RWPE2 (cell line): ENCODE results near the gene USH2A.

Experiments
- ATAC-seq: fragments of 200-7000 bp; cut with Tn5 transposase; 3 replicates; pipeline ENCODE4 v1.9.1; 2021; ENCODE audit warnings: low read depth
- DNase-seq: peaks from one replicate; pipeline ENCODE4 v3.0.0-alpha.2; 2020; ENCODE audit warnings: low spot score
- H3K27ac ChIP-seq: fragments of 450-650 bp; 2 replicates; pipeline ENCODE4 v1.5.1; 2017; ENCODE audit warnings: mild to moderate bottlenecking; ENCODE audit not compliant: poor library complexity, severe bottlenecking
- H3K27me3 ChIP-seq: fragments of 250-450 bp; sonication (Bioruptor Pico); 2 replicates; pipeline ENCODE4 v1.5.1; 2021; ENCODE audit warnings: mild to moderate bottlenecking, moderate library complexity; ENCODE audit not compliant: insufficient read depth, poor library complexity, severe bottlenecking
- H3K36me3 ChIP-seq: fragments of 250-450 bp; sonication (Bioruptor Pico); 2 replicates; pipeline ENCODE4 v1.5.1; 2020; ENCODE audit warnings: low read depth, mild to moderate bottlenecking, moderate library complexity
- H3K4me1 ChIP-seq: fragments of 250-450 bp; sonication (Bioruptor Pico); 2 replicates; pipeline ENCODE4 v1.5.1; 2021; ENCODE audit warnings: mild to moderate bottlenecking, moderate library complexity; ENCODE audit not compliant: insufficient read depth, poor library complexity, severe bottlenecking
- H3K4me3 ChIP-seq: fragments of 250-450 bp; sonication (Bioruptor Pico); 2 replicates; pipeline ENCODE4 v1.5.1; 2021; ENCODE audit warnings: mild to moderate bottlenecking, moderate library complexity; ENCODE audit not compliant: severe bottlenecking
- H3K9me3 ChIP-seq: fragments of 250-450 bp; sonication (Bioruptor Pico); 2 replicates; pipeline ENCODE4 v1.5.1; 2021; ENCODE audit warnings: mild to moderate bottlenecking, moderate library complexity; ENCODE audit not compliant: severe bottlenecking
- TF ChIP-seq, protein P1 (sequence below): fragments of 450-650 bp; IDR thresholded peaks from one replicate; pipeline ENCODE4 v1.5.1; 2017; ENCODE audit warnings: mild to moderate bottlenecking, moderate library complexity; ENCODE audit not compliant: poor library complexity, severe bottlenecking

The USH2A gene

DNA sequence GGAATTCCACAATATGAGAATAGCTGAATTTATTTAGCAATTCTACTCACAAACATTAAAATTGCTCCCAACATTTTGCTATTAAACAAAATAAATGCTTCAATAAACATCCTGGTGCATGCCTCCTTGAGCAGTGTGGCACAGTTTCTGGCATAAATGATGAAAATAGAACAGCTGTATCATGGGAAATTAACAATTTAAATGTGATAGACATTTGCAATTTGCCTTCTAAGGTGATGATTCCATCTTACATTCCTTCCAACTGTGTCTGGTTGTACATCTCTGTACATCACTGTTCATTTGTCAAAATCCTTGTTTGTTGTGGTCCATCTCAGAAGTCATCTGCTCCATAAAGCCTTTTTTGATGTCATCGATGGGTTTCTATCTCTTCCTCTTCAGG, 657.4 kb downstream of the USH2A start:
- DNase-seq (no peak), ATAC-seq (no peak)
- no peaks in the 10 kb centered on the region for H3K27me3 ChIP-seq
- H3K4me1 ChIP-seq, result no peaks in the 10 kb centered on the region
- no peak overlapping the region for H3K4me3 ChIP-seq
- H3K27ac ChIP-seq, result no peak overlapping the region
- no peaks in the 10 kb centered on the region for H3K9me3 ChIP-seq
- TF ChIP-seq, protein P1, sequence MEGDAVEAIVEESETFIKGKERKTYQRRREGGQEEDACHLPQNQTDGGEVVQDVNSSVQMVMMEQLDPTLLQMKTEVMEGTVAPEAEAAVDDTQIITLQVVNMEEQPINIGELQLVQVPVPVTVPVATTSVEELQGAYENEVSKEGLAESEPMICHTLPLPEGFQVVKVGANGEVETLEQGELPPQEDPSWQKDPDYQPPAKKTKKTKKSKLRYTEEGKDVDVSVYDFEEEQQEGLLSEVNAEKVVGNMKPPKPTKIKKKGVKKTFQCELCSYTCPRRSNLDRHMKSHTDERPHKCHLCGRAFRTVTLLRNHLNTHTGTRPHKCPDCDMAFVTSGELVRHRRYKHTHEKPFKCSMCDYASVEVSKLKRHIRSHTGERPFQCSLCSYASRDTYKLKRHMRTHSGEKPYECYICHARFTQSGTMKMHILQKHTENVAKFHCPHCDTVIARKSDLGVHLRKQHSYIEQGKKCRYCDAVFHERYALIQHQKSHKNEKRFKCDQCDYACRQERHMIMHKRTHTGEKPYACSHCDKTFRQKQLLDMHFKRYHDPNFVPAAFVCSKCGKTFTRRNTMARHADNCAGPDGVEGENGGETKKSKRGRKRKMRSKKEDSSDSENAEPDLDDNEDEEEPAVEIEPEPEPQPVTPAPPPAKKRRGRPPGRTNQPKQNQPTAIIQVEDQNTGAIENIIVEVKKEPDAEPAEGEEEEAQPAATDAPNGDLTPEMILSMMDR, result no peak
- H3K36me3 ChIP-seq, result no peaks in the 10 kb centered on the region

DNA sequence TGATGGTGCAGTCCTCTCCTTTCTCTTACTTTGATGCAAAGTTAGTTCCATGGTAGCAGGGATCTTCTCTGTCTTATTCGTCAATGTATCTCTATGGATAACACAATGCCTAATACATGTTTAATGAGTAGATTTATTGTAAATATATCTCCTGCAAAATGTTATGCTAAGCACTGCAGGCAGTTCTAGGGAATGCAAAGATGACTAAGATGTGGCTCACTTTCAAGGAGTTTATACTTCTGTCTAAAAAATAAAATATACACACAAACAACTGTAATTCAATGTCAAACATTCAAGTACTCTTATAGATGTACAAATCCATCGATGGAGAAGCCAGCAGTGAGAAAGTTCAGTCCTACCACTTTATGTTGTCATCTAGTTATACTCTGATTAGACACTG, 661.8 kb downstream of the USH2A start:
- ATAC-seq, result no peak
- Histone ChIP-seq H3K36me3 (no peaks in the 10 kb centered on the region), H3K27ac (no peak overlapping the region), H3K4me3 (no peak overlapping the region), H3K27me3 (no peaks in the 10 kb centered on the region), H3K9me3 (no peaks in the 10 kb centered on the region), H3K4me1 (no peaks in the 10 kb centered on the region)
- TF ChIP-seq, protein P1, result no peak
- DNase-seq, result no peak

DNA sequence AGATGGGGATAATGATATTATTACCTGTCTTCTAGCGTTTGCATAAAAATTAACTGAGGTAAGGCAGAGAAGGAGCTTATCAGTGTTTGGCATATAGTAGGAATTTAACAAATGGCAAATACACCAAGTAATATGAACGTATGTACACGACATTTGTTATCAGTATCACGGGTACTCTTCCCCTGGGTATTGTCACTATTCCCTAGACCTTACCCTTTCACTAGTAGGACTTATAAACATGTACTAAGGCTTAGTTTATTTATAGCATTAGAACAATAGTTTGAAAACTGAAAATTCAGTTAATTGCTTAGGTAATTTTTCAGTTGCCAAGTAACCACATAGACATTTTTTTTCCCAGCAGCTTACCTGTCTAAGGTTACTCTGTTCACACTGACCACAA, 669.1 kb downstream of the USH2A start:
- TF ChIP-seq, protein P1, result no peak
- H3K27me3 ChIP-seq, result no peaks in the 10 kb centered on the region

DNA sequence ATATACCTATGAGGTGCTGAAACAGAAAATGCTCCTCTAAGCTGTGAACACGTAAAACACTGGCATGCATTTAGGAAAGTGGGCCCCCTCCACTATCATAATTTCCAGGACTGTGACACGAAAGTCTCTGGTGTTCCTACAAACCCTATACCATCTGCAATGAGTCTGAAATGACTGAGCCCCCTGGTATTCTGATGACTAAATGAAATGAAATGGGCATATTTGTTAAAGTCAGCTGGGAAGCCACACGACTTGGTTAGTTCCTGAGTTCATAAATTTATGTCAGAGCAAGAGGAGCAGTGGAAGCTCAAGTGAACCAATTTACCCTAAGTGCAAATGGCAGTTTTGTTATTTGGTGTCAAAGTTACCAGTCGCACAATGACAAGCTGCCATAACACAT, 673.8 kb downstream of the USH2A start:
- DNase-seq, result no peak
- Histone ChIP-seq H3K27me3 (no peaks in the 10 kb centered on the region), H3K36me3 (no peaks in the 10 kb centered on the region), H3K4me3 (no peak overlapping the region), H3K27ac (no peak overlapping the region), H3K4me1 (no peaks in the 10 kb centered on the region), H3K9me3 (no peaks in the 10 kb centered on the region)
- ATAC-seq, result no peak
- TF ChIP-seq, protein P1, result no peak

More for the DNA sequence above, 669.1 kb downstream of the USH2A start:
- Histone ChIP-seq H3K27ac (no peak overlapping the region), H3K9me3 (no peaks in the 10 kb centered on the region), H3K4me3 (no peak overlapping the region), H3K36me3 (no peaks in the 10 kb centered on the region), H3K4me1 (no peaks in the 10 kb centered on the region)
- ATAC-seq (no peak), DNase-seq (no peak)

DNA sequence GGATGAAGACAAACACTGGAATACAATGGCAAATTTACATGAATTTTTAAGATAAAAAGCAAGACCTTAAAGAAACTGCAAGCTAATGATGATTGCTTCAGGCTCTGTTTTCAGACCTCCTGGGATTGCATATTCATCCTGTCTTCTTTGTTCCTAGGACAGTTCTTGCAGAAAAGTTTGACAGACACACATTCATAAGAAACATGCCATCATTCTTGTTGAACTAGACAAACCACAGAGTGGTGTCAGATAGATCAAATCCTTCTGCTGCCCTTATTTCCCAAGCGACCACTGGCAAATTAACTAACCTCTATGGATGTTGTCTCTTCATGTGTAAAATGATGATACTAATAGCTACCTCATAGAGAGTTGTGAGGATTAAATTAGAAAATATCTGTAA, 674.8 kb downstream of the USH2A start:
- Histone ChIP-seq H3K9me3 (no peaks in the 10 kb centered on the region), H3K27me3 (no peaks in the 10 kb centered on the region), H3K27ac (no peak overlapping the region), H3K4me1 (no peaks in the 10 kb centered on the region), H3K4me3 (no peak overlapping the region), H3K36me3 (no peaks in the 10 kb centered on the region)
- DNase-seq, result no peak
- ATAC-seq, result no peak
- TF ChIP-seq, protein P1, result no peak
